Vagina (tissue), 2 donors: ENCODE results near the gene TTL.

Source experiments
- POLR2A ChIP-seq, 2 donors: fragments of 450-650 bp; IDR thresholded peaks; one replicate each; pipeline ENCODE4 v1.6.1; 2017; ENCODE audit warnings: antibody characterized with exemption in 2 of 2, mild to moderate bottlenecking in 2 of 2, moderate library complexity in 2 of 2
- TF ChIP-seq, protein P1 (sequence below), 3 experiments: fragments of 450-650 bp in 2 of 3; fragments of 200-600 bp in 1 of 3; sonication (generic) in 1 of 3; IDR thresholded peaks; one replicate each; pipeline ENCODE4 v1.5.1; 2017 to 2019; ENCODE audit warnings: antibody characterized with exemption in 3 of 3, mild to moderate bottlenecking in 2 of 3, moderate library complexity in 2 of 3

DNA sequence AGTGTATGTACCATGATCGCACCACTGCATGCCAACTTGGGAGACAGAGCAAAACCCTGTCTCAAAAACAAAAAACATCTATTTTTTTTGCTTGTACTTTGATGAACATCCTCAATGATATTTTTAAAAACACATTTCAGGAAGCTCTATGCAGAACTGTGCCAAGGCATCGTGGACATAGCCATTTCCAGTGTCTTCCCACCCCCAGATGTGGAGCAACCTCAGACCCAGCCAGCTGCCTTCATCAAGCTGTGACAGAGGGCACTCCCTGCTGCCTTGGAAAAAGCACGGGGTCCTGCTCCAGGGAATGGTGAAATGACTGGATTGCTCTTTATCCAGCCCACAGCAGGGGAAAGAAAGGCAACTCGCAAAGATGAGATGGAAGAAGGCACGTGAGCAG lies 46.6 kb downstream of the TTL start:
- TF ChIP-seq POLR2A (IDR thresholded peaks at IDR 0.05), result no peak
- TF ChIP-seq, protein P1, sequence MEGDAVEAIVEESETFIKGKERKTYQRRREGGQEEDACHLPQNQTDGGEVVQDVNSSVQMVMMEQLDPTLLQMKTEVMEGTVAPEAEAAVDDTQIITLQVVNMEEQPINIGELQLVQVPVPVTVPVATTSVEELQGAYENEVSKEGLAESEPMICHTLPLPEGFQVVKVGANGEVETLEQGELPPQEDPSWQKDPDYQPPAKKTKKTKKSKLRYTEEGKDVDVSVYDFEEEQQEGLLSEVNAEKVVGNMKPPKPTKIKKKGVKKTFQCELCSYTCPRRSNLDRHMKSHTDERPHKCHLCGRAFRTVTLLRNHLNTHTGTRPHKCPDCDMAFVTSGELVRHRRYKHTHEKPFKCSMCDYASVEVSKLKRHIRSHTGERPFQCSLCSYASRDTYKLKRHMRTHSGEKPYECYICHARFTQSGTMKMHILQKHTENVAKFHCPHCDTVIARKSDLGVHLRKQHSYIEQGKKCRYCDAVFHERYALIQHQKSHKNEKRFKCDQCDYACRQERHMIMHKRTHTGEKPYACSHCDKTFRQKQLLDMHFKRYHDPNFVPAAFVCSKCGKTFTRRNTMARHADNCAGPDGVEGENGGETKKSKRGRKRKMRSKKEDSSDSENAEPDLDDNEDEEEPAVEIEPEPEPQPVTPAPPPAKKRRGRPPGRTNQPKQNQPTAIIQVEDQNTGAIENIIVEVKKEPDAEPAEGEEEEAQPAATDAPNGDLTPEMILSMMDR (IDR thresholded peaks at IDR 0.05), result no peak
